RWPE1 (cell line): ENCODE data around the gene ACOT9.

Experiments
- CTCF ChIA-PET: fragments of 350-600 bp; sonication (Branson Sonifier 250); formaldehyde crosslinking; extraction: SDS; loops from one replicate; lab custom pipeline; 2021; lab: Yijun Ruan, JAX
- POLR2A ChIA-PET: fragments of 400-600 bp; formaldehyde crosslinking; extraction: SDS; loops from one replicate; lab custom pipeline; 2020; ENCODE audit warnings: antibody characterized with exemption; ENCODE audit not compliant: low non-redundant PET; lab: Yijun Ruan, JAX
- DNase-seq: peaks from one replicate; pipeline ENCODE4 v3.0.0; 2012; ENCODE audit warnings: low spot score
- H3K27ac ChIP-seq: fragments of 450-650 bp; 2 replicates; pipeline ENCODE4 v1.5.1; 2017
- TF ChIP-seq, protein P1 (sequence below): fragments of 450-650 bp; conservative IDR thresholded peaks from 2 replicates; pipeline ENCODE4 v1.5.1; 2017; ENCODE audit warnings: low read depth, mild to moderate bottlenecking

Gene ACOT9, protein sequence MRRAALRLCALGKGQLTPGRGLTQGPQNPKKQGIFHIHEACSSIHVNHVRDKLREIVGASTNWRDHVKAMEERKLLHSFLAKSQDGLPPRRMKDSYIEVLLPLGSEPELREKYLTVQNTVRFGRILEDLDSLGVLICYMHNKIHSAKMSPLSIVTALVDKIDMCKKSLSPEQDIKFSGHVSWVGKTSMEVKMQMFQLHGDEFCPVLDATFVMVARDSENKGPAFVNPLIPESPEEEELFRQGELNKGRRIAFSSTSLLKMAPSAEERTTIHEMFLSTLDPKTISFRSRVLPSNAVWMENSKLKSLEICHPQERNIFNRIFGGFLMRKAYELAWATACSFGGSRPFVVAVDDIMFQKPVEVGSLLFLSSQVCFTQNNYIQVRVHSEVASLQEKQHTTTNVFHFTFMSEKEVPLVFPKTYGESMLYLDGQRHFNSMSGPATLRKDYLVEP

DNA sequence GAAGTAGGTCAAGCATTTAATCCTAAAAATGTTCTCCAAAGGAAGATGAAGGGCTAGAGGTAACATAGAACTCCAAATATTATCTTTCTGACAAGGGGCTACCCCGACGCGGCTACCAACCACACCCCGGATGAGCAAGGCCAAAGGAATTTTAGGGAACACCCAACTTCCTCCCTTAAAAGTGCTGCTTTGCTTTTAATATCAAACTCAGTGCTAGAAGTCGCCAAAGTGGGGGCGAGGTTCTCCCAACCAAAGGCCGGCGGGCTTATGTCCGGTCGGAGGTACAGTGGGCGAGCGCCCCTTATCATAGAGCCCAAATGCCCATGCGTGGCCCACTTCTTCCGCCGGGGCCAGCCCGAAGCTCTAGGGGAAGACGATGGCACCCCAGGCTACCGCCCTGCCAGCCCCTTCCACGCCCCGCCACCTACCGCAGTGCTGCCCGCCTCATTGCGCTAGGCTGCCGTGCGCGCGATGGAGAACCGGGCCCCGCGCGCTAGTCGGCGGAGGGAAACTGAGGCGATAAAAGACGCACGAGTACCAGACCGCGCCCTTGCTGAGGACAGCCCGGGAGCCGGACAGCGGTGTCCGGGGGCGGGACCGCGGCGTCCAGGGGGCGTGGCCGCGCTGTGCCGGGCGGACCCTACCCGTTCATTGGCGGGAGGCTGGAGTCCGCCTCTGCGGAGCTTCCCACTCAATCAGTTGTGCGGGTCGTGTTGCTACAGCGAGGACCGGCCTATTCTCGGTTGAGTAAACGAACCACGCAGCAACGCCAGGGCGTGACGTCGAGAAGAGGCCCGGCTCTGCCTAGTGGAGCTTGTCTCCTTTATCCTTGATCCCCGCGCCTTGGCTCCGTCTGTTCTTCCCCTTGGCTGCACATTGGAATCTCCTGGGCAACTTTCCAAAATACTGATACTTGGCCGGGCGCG is at the start of gene ACOT9:
Gene ACOT9 (minus strand): TSS at position 580 of the 926 bp plus-strand sequence. CDS start 132 bp downstream, at position 448.
- POLR2A ChIA-PET: interaction anchor here (1.7 kb wide), 1 partner anchor 42 kb away, joined by 5 read pairs; no protein-coding TSS in a partner anchor
- TF ChIP-seq, protein P1, sequence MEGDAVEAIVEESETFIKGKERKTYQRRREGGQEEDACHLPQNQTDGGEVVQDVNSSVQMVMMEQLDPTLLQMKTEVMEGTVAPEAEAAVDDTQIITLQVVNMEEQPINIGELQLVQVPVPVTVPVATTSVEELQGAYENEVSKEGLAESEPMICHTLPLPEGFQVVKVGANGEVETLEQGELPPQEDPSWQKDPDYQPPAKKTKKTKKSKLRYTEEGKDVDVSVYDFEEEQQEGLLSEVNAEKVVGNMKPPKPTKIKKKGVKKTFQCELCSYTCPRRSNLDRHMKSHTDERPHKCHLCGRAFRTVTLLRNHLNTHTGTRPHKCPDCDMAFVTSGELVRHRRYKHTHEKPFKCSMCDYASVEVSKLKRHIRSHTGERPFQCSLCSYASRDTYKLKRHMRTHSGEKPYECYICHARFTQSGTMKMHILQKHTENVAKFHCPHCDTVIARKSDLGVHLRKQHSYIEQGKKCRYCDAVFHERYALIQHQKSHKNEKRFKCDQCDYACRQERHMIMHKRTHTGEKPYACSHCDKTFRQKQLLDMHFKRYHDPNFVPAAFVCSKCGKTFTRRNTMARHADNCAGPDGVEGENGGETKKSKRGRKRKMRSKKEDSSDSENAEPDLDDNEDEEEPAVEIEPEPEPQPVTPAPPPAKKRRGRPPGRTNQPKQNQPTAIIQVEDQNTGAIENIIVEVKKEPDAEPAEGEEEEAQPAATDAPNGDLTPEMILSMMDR: no peak
- CTCF ChIA-PET: interaction anchor here (0.7 kb wide), 1 partner anchor 66 kb away, joined by 5 read pairs; no protein-coding TSS in a partner anchor
- DNase-seq: peak; percentile 85
- H3K27ac ChIP-seq: peak within 1 kb of the TSS; percentile 98

DNA sequence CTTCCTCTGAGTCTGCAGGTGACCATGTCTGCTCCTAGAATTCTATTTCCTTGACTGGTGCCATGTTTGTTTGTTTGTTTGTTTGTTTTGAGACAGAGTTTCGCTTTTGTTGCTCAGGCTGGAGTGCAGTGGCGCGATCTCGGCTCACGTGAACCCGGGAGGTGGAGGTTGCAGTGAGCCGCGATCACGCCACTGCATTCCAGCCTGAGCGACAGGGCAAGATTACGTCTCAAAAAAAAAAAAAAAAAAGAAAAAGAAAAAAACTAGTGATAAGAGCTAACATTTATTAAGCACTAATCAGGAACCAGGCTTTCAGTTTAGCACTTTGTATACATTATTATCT is 47.0 kb upstream of the ACOT9 start:
- TF ChIP-seq, protein P1: no peak
- DNase-seq: no peak
- H3K27ac ChIP-seq: no peak overlapping the region
- POLR2A ChIA-PET: no interaction called here
- CTCF ChIA-PET: no interaction called here

GRCh38 chrX:23789386-23790154 is 46.5 kb upstream of the ACOT9 start:
- TF ChIP-seq, protein P1: no peak
- ChIA-PET CTCF (no interaction called here), POLR2A (no interaction called here)
- DNase-seq: no peak
- H3K27ac ChIP-seq: no peak overlapping the region

DNA sequence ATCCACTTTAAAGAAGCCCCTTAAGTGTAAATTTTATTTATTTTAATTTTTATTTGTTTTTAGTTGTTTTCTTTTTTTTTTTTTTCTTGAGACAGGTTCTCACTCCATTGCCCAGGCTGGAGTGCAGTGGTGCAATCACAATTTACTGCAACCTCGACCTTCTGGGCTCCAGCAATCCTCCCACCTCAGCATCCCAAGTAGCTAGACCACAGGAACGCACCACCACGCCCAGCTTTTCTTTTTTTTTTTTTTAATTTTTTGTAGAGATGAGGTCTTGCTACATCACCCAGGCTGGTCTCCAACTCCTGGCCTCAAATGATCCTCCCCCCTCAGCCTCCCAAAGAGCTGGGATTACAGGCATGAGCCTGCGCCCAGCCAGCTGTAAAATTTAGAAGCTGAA is 45.9 kb upstream of the ACOT9 start:
- TF ChIP-seq, protein P1: no peak
- no peak overlapping the region for H3K27ac ChIP-seq
- no peak for DNase-seq
- ChIA-PET POLR2A (interaction anchor here (0.6 kb wide), 1 partner anchor 122 kb away, joined by 3 read pairs; the partner anchor contains the start of gene PRDX4), CTCF (interaction anchor here (0.6 kb wide), 1 partner anchor 19 kb away, joined by 3 read pairs; no protein-coding TSS in a partner anchor)

DNA sequence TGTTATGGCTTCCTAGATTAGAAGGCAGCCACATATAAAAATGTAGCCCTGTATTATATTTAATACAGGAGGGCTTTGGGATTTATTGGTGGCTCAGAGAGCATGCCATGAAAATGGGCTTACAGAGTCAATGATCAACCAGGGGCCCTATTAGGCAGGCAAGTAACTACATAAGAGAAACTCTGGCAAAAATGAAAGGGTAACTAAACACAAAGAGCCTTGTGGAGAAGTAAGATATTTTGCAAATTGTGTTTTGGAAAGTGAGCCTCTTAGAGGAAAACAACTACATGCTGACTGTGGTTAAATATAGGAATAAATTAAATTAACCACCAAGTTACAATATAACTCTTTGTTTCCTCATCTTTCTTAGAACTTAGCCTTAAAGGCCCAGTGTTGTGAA is 45.4 kb upstream of the ACOT9 start:
- CTCF ChIA-PET: interaction anchor here (0.6 kb wide), 1 partner anchor 19 kb away, joined by 3 read pairs; no protein-coding TSS in a partner anchor
- POLR2A ChIA-PET: interaction anchor here (0.6 kb wide), 1 partner anchor 121 kb away, joined by 3 read pairs; the partner anchor contains the start of gene PRDX4

More for the DNA sequence above, 45.4 kb upstream of the ACOT9 start:
- TF ChIP-seq, protein P1: no peak
- H3K27ac ChIP-seq: no peak overlapping the region
- DNase-seq: no peak
